KG1 (cell line): ENCODE data around the gene RNPS1.
"Not testable (repeated sequence)": the region's sequence is repeated elsewhere in the genome, so short reads cannot be mapped to it uniquely, and the experiment has no call there.

Experiments
- DNase-seq: peaks from one replicate; lab custom pipeline; 2025; lab: John Stamatoyannopoulos, UW

RNPS1 gene

GRCh38 chr16:2282866-2283555 lies 15.1 kb upstream of the RNPS1 start:
- DNase-seq, result no peak

GRCh38 chr16:2282262-2282661 lies 14.3 kb upstream of the RNPS1 start:
- DNase-seq, result no peak

GRCh38 chr16:2280981-2281542 lies 13.1 kb upstream of the RNPS1 start:
- no peak for DNase-seq

GRCh38 chr16:2280461-2280860 lies 12.5 kb upstream of the RNPS1 start:
- no peak for DNase-seq

- DNase-seq, result no peak
Observed at GRCh38 chr16:2278956-2279800, 11.3 kb upstream of the RNPS1 start.

- DNase-seq, result no peak
Observed at GRCh38 chr16:2278272-2278608, 10.3 kb upstream of the RNPS1 start.

- no peak for DNase-seq
Observed at GRCh38 chr16:2277466-2278271, 9.7 kb upstream of the RNPS1 start.

GRCh38 chr16:2276368-2277195 lies 8.7 kb upstream of the RNPS1 start:
- no peak for DNase-seq

GRCh38 chr16:2275476-2276367 lies 7.8 kb upstream of the RNPS1 start:
- no peak for DNase-seq

GRCh38 chr16:2273931-2274330 lies 6.0 kb upstream of the RNPS1 start:
- DNase-seq, result no peak

GRCh38 chr16:2273484-2273883 lies 5.6 kb upstream of the RNPS1 start:
- no peak for DNase-seq

GRCh38 chr16:2271848-2272461 lies 4.0 kb upstream of the RNPS1 start:
- no peak for DNase-seq

GRCh38 chr16:2270588-2271470 lies 2.9 kb upstream of the RNPS1 start:
- no peak for DNase-seq

GRCh38 chr16:2270070-2270462 lies 2.1 kb upstream of the RNPS1 start:
- DNase-seq, result no peak

GRCh38 chr16:2267505-2267912 lies 417 bp downstream of the RNPS1 start:
- peak; percentile 68 for DNase-seq

- not testable (repeated sequence) for DNase-seq
Observed at GRCh38 chr16:2266887-2267286, 1.0 kb downstream of the RNPS1 start.

GRCh38 chr16:2263026-2263425 lies 4.9 kb downstream of the RNPS1 start:
- DNase-seq, result not testable (repeated sequence)

- DNase-seq, result no peak
Observed at GRCh38 chr16:2260250-2260649, 7.7 kb downstream of the RNPS1 start.

- DNase-seq, result not testable (repeated sequence)
Observed at GRCh38 chr16:2258530-2258929, 9.4 kb downstream of the RNPS1 start.
